HFF-Myc (cell line): Measurements from ENCODE around the gene NKG7.
"Not testable (repeated sequence)": the region's sequence is repeated elsewhere in the genome, so short reads cannot be mapped to it uniquely, and the experiment has no call there.

ENCODE experiments used
- DNase-seq: peaks from one replicate; pipeline ENCODE4 v3.0.0-alpha.2; 2011; ENCODE audit warnings: low read depth; ENCODE audit errors: extremely low read depth
- H3K4me3 ChIP-seq: replicated peaks from 2 replicates; pipeline ENCODE4 v1.5.1; 2011; ENCODE audit warnings: low read depth, mild to moderate bottlenecking, control low read depth, low read length
- TF ChIP-seq, protein P1 (sequence below): IDR thresholded peaks from 2 replicates; pipeline ENCODE4 v1.5.1; 2012; ENCODE audit warnings: mild to moderate bottlenecking, low read depth, low read length, control low read depth; ENCODE audit errors: missing control alignments

The NKG7 gene

DNA sequence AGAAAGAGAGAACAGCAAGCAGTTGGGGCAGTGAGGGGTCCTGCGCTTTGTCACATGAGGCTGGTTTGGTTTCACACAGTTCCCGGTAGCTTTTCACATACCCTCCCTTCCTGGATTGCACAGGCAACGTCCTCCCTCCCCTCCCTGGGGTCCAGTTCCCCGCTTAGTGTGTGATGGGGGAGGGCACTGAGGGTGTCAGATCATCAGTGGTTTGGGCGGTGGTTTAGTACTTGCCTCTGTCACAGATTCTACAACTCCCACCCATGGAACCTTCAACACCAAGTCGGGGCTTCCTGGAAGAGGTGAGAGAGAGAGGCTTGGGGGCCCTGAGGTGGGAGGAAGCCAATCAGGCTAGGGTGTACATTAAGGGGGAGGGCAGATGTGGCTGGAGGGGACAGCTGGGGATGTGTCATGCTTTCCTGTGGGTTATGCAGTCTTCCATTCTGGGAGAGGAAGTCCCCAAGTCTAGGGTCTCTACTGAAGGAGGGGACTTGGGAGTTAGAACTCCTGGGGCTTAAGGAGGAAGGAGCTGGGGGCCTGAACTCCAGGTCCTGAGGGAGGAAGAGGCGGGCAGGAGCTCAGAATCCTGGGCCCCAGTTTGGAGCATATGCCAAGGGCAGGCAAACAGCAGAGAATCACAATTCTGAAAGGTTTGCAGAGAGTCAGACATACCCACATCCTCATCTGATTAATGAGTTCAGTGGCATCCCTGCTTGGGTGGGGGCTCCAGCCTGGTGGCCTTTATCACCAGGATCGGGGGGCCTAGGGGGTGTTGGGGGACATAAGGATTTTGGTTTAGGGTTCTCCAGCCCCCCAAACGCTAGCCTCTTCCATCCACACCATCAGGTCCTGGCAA is at the start of gene NKG7:
Gene NKG7 (minus strand): TSS at position 6 of the 856 bp plus-strand sequence. CDS start 119 bp downstream, outside the sequence.
- TF ChIP-seq, protein P1, sequence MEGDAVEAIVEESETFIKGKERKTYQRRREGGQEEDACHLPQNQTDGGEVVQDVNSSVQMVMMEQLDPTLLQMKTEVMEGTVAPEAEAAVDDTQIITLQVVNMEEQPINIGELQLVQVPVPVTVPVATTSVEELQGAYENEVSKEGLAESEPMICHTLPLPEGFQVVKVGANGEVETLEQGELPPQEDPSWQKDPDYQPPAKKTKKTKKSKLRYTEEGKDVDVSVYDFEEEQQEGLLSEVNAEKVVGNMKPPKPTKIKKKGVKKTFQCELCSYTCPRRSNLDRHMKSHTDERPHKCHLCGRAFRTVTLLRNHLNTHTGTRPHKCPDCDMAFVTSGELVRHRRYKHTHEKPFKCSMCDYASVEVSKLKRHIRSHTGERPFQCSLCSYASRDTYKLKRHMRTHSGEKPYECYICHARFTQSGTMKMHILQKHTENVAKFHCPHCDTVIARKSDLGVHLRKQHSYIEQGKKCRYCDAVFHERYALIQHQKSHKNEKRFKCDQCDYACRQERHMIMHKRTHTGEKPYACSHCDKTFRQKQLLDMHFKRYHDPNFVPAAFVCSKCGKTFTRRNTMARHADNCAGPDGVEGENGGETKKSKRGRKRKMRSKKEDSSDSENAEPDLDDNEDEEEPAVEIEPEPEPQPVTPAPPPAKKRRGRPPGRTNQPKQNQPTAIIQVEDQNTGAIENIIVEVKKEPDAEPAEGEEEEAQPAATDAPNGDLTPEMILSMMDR = no peak
- no peak for DNase-seq
- H3K4me3 ChIP-seq = no peak within 1 kb of the TSS

DNA sequence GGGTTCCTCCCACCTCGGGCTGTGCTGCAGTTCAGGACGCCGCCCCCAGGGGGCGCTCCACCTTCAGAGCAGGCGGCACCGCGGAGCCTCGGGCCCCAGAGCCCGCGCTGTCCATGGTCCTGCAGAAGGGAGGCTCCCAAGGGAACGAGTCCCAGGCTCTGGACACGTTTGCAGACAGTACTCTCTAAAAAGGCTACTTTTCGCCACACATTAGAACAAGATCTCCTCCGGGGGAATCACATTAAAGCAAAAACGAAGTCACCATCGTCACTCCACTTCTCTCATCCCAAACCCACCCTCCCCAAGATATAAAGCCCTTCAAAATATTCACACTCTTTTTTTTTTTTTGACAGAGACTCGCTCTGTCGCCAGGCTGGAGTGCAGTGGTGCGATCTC is 49.6 kb upstream of the NKG7 start:
- TF ChIP-seq, protein P1 = peak; percentile 98
- peak; percentile 35 for DNase-seq
- no peak overlapping the region for H3K4me3 ChIP-seq

- DNase-seq = no peak
- no peak overlapping the region for H3K4me3 ChIP-seq
- TF ChIP-seq, protein P1 = no peak
Measured at GRCh38 chr19:51421229-51422052, 49.0 kb upstream of the NKG7 start.

DNA sequence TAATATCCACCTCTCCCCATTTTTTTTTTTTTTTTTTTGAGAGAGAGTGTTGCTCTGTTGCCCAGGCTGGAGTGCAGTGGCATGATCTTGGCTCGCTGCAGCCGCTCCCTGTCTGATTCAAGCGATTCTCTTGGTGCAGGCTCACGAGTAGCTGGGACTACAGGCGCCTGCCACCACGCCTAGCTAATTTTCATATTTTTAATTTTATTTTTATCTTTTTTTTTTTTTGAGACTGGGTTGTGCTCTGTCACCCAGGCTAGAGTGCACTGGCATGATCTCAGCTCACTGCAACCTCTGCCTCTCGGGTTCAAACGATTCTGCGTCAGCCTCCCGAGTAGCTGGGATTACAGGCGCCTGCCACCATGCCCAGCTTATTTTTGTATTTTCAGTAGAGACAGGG is 48.1 kb upstream of the NKG7 start:
- not testable (repeated sequence) for H3K4me3 ChIP-seq, DNase-seq

- no peak for DNase-seq
- no peak overlapping the region for H3K4me3 ChIP-seq
- TF ChIP-seq, protein P1 = no peak
Measured at GRCh38 chr19:51418707-51419106, 46.3 kb upstream of the NKG7 start.

DNA sequence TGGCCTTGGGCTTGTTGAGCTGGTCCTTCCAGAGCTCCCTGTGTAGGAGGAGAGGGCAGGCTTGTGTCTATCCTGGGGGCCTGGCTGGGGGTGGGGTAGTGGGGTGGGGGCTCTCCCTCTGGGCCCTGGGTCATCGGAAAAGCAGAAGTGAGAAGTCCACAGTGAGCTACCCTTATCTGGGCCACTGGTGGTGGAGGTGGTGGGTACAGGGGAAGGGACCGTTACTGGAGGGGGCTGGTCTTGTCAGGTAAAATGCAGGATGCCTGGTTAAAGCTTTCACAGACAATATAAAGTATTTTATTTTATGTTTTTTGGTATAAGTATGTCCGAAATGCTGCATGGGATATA is 45.3 kb upstream of the NKG7 start:
- no peak overlapping the region for H3K4me3 ChIP-seq
- no peak for DNase-seq
- TF ChIP-seq, protein P1 = no peak
